NOMO-1 treated with dmso at 0.1 percent for 144 hours (cell line): ENCODE results near the gene EPS8L3.
"Not testable (repeated sequence)": the region's sequence is repeated elsewhere in the genome, so short reads cannot be mapped to it uniquely, and the experiment has no call there.

Experiments
- DNase-seq: peaks from one replicate; lab custom pipeline; 2025; ENCODE audit not compliant: unreplicated experiment; lab: John Stamatoyannopoulos, UW

EPS8L3 gene

GRCh38 chr1:109713636-109714035 lies 50.1 kb downstream of the EPS8L3 start:
- DNase-seq, result no peak

GRCh38 chr1:109712321-109712864 lies 51.3 kb downstream of the EPS8L3 start:
- no peak for DNase-seq

DNA sequence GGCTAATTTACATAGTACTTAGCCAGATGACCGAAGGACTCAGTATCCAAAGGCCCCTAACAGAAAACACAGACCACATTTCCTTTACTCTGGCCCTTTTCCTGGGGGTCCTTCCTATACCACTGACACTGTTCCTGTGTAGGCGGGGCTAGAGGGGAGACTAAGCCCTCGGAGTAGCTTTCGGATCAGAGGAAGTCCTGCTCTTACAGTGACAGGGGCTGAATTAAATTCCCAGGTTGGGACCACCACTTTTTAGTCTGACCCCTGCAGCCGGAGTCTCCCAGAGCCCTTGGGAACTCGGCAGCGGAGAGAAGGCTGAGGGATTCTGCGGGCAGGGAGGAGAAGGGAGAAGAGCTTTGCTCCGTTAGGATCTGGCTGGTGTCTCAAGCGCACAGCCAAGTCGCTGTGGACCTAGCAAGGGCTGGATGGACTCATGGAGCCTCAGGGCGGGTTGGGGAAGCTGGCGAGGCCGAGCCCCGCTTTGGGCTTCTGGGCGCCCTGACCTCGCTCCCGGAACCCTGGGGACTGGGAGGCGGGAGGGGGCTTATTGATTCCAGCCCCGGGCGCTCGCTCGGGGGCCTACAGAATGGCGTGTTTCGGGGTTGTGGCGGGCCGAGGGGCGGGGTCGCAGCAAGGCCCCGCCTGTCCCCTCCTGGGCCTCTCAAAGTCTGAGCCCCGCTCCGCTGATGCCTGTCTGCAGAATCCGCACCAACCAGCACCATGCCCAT lies 52.0 kb downstream of the EPS8L3 start, which contains the start of gene GSTM5:
Gene GSTM5, plus strand, starts transcription at position 659 of the 728 bp plus-strand sequence. Its CDS starts 62 bp downstream, at position 721.
- DNase-seq, result not testable (repeated sequence)

- not testable (repeated sequence) for DNase-seq
These were observed 53.9 kb downstream of the EPS8L3 start for GRCh38 chr1:109709822-109710221.

DNA sequence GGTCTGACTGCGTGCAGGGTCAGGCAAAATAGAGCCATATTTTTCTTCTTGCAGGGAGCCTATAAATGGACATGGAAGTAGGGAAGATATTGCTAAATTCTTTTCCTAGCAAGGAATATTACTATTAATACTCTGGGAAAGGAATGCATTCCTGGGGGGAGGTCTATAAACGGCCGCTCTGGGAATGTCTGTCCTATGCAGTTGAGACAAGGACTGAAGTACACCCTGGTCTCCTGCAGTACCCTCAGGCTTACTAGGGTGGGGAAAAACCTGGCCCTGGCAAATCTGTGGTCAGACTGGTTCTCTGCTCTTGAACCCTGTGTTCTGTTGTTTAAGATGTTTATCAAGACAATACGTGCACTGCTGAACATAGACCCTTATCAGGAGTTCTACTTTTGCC lies 54.8 kb downstream of the EPS8L3 start:
- DNase-seq, result not testable (repeated sequence)

- DNase-seq, result no peak
These were observed 58.3 kb downstream of the EPS8L3 start for GRCh38 chr1:109705411-109705810.

- no peak for DNase-seq
These were observed 59.5 kb downstream of the EPS8L3 start for GRCh38 chr1:109704173-109704572.

DNA sequence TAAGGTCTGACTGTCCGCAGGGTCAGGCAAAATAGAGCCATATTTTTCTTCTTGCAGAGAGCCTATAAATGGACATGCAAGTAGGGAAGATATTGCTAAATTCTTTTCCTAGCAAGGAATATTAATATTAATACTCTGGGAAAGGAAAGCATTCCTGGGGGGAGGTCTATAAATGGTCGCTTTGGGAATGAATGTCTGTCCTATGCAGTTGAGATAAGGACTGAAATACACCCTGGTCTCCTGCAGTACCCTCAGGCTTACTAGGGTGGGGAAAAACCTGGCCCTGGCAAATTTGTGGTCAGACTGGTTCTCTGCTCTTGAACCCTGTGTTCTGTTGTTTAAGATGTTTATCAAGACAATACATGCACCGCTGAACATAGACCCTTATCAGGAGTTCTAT lies 60.8 kb downstream of the EPS8L3 start:
- DNase-seq, result not testable (repeated sequence)
